Ishikawa (cell line): Measurements from ENCODE around the gene SYCE3.

Experiments
- CREB1 ChIP-seq: IDR thresholded peaks from 2 replicates; pipeline ENCODE4 v1.6.1; 2012; ENCODE audit warnings: low read depth
- TAF1 ChIP-seq: IDR thresholded peaks from 2 replicates; pipeline ENCODE4 v1.6.1; 2012; ENCODE audit warnings: low read depth, mild to moderate bottlenecking
- ZBTB7A ChIP-seq: IDR thresholded peaks from 2 replicates; pipeline ENCODE4 v1.6.1; 2012; ENCODE audit warnings: low read depth

DNA sequence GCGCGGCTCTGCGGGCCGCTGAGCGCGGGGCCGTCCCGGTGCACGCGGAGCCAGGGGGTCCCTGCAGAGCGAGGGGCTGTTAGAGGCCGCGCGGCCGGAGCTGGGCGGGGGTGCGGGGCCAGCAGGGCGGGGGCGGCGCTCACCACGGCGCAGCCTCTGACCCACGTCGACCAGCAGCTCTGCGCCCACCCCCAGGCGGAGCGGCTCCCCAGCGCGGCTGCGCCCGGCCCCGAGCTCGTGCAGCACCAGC, 36.9 kb downstream of the SYCE3 start:
- no peak for TF ChIP-seq CREB1
- TF ChIP-seq TAF1, result no peak
- no peak for TF ChIP-seq ZBTB7A
